Inflammatory macrophage treated with lipopolysaccharide for 4 hours (primary cell): ENCODE measurements around the gene UNC5CL.

Experiments
- DNase-seq: peaks from one replicate; pipeline ENCODE4 v3.0.0-alpha.2; 2020

The UNC5CL gene

GRCh38 chr6:41039060-41039998 is at the start of gene UNC5CL:
TSS of gene UNC5CL (minus strand) at chr6:41039221. CDS start at chr6:41035074, 4,147 bp downstream.
- peak; percentile 27 for DNase-seq

GRCh38 chr6:41088451-41088850 is 49.4 kb upstream of the UNC5CL start:
- no peak for DNase-seq

GRCh38 chr6:41085182-41085581 is 46.2 kb upstream of the UNC5CL start:
- DNase-seq: no peak

- no peak for DNase-seq
These were observed 44.1 kb upstream of the UNC5CL start for GRCh38 chr6:41083072-41083471.

- DNase-seq: no peak
These were observed 41.6 kb upstream of the UNC5CL start for GRCh38 chr6:41080621-41081020.

- no peak for DNase-seq
These were observed 40.1 kb upstream of the UNC5CL start for GRCh38 chr6:41079080-41079479.

GRCh38 chr6:41078101-41078500 is 39.1 kb upstream of the UNC5CL start:
- no peak for DNase-seq

- no peak for DNase-seq
These were observed 38.5 kb upstream of the UNC5CL start for GRCh38 chr6:41077536-41077935.

- DNase-seq: peak; percentile 18
These were observed 36.9 kb upstream of the UNC5CL start for GRCh38 chr6:41075651-41076626.

- no peak for DNase-seq
These were observed 35.8 kb upstream of the UNC5CL start for GRCh38 chr6:41074692-41075436.

GRCh38 chr6:41073968-41074691 is 35.1 kb upstream of the UNC5CL start:
- no peak for DNase-seq

- DNase-seq: peak; percentile 65
These were observed 34.4 kb upstream of the UNC5CL start for GRCh38 chr6:41073203-41073967.

- no peak for DNase-seq
These were observed 33.8 kb upstream of the UNC5CL start, which contains the start of gene NFYA for GRCh38 chr6:41072836-41073202. TSS of gene NFYA (plus strand) at chr6:41072974. CDS start at chr6:41079090, 6,116 bp downstream.

GRCh38 chr6:41071923-41072835 is 33.2 kb upstream of the UNC5CL start, which contains the start of gene OARD1:
TSS of gene OARD1 (minus strand) at chr6:41072356. CDS start at chr6:41071634, 722 bp downstream.
- peak; percentile 100 for DNase-seq

- no peak for DNase-seq
These were observed 32.5 kb upstream of the UNC5CL start for GRCh38 chr6:41071501-41071922.

GRCh38 chr6:41066867-41067304 is 27.9 kb upstream of the UNC5CL start:
- DNase-seq: peak; percentile 73

- DNase-seq: no peak
These were observed 26.6 kb upstream of the UNC5CL start for GRCh38 chr6:41065550-41066026.

GRCh38 chr6:41064841-41065240 is 25.8 kb upstream of the UNC5CL start:
- no peak for DNase-seq

- DNase-seq: no peak
These were observed 24.9 kb upstream of the UNC5CL start for GRCh38 chr6:41063884-41064285.

- no peak for DNase-seq
These were observed 23.0 kb upstream of the UNC5CL start for GRCh38 chr6:41062056-41062455.
